Stimulated activated CD4-positive, alpha-beta T cell treated with anti-CD3 and anti-CD28 coated beads, Interleukin-15, amount 100 ng/mL, for 24 hours (primary cell): ENCODE data around the gene ANGEL2.
A peak's percentile ranks its signal among the peaks of the same experiment; 100 is the strongest.
"Not testable (repeated sequence)": the region's sequence is repeated elsewhere in the genome, so short reads cannot be mapped to it uniquely, and the experiment has no call there.

Source experiments
- DNase-seq: peaks from one replicate; pipeline ENCODE4 v3.0.0-alpha.2; 2020

The ANGEL2 gene

DNA sequence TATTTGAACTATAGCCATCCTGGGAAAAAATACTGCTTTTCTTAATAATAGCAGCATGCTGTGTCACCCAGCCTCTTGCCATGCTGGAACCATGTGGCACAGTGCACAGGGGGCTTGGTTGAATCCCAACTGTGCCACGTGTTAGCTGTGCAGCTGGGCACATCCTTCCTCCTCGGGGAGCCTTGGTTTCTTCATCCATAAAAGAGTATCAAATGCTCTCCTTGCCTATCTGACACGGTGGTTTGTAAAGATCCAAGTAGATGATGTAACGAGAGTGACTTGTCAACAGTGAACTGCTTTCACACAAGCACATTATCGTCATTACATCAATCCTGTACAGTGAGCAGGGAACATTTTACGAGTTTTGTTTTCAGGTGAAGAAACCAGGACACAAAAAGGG lies 41.0 kb downstream of the ANGEL2 start:
- DNase-seq, result no peak

DNA sequence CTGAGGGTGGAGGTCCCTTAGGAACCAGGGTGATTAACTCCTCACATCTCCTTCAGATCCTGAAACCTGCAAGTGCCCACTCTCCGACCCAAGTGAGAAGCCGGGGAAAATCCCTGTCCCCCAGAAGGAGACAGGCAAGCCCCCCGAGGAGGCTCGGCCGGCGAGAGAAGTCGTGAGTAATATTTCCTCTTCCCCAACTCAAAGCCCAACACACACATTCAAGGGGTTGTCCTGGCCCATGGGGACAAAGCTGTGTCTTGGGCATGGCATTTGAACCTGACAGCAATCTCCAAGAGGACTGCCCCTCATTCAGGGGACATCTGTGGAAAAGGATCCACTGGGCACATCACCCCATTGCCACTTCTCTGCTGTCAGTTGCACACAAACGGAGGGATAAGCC lies 41.8 kb downstream of the ANGEL2 start:
- DNase-seq, result no peak

GRCh38 chr1:212973426-212973825 lies 42.2 kb downstream of the ANGEL2 start:
- DNase-seq, result no peak

DNA sequence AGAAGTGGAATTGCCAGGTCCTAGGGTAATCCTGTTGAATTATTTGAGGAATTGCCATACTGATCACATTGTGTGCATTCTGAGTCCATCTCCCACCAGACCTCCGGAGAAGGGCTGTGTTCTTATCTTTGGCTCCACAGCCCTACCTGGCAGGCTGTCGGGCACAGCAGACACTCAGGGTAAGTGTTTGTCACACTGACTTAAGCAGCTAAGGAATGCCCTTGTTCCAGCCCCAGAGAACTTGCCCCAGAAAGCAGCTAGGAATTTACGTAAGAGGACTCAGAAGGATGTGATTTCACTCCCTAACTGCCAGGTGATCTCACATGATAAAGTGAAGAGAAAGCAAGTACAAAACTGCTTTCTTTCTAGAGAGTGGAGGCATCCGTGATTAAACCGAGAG lies 44.4 kb downstream of the ANGEL2 start:
- DNase-seq, result no peak

DNA sequence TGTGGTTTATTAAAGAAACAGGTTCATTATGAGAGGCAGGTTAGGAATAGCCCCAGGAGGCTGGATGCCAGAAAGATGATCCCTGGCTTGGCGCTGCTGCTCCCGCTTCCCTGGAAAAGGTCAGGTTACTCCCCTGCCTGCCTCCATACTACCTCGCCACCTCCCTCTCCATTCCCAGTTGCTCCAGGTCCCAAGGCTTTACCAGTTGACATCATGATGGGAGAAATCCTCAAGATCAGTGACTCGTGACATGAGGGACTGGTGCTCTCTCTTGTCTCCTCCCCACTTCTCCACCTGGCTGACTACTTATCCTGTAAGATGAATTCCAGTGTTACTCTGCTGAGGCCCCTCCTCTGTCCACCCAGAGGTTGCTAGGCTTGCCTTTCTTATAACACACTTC lies 45.6 kb downstream of the ANGEL2 start:
- no peak for DNase-seq

- DNase-seq, result no peak
Measured at GRCh38 chr1:212968368-212968863, 47.3 kb downstream of the ANGEL2 start.

DNA sequence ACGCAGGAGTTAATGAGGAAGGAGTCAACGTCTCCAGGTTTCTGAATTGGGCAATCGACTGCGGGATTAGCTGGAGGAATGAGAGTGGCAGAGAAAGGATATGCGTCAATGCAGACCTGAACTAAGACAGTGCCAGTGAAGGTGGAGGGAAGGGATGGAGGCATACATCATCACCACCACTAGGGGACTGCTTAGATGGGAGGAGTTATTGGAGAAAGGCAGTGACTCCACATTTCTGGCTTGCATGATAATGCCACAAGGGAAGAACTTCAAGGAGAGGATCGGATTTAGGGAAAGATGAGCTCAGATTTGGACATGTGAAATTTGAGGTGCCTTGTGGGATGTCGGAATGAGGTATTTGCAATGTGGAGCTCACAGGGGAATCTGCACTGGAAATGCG lies 47.9 kb downstream of the ANGEL2 start:
- DNase-seq, result peak; percentile 8

DNA sequence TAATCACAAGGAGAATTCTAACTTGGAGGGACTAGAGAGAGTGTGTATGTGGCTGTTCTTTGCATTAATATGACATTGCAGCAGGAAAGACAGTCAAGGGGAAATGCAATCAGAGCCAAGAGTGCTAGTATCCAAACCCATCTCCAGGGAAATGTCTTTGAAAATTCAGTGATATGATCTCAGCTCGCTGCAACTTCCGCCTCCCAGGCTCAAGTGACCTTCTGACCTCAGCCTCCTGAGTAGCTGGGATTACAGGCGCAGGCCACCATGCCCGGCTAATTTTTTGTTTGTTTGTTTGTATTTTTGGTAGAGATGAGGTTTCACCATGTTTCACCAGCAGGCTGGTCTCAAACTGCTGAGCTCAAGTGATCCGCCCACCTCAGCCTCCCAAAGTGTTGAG lies 49.1 kb downstream of the ANGEL2 start:
- DNase-seq, result no peak

DNA sequence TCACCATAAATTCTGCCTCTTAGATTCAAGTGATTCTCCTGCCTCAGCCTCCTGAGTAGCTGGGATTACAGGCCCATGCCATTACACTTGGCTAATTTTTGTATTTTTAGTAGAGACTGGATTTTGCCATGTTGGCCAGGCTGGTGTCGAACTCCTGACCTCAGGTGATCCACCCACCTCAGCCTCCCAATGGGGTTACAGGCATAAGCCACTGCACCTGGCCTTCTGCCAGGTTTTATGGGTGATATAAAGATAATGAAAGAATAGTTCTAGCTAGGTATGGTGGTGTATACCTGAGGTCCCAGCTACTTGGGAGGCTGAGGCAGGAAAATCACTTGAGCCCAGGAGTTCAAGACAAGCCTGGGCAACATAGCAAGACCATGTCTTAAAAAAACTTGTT lies 50.7 kb downstream of the ANGEL2 start:
- DNase-seq, result not testable (repeated sequence)

DNA sequence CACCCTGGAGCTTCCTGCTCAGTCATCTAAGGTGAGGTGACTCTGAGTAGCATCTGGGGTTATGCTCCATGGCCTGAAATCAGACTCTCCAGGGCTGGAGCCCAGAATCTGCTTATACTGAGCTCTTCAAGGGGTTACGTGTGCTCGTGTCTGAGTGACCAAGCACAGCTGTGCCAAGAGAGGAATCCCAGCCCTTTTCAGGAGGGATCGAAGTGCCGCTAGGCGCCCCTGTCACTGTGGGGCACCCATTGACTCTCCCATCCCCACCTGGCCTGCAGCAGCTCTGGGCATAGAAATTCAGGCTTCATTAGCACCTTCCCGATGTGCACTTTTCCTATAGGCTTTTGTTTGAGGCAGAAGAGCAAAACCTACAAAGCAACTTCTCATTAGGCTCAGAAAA lies 51.6 kb downstream of the ANGEL2 start:
- DNase-seq, result no peak

GRCh38 chr1:212962509-212962908 lies 53.2 kb downstream of the ANGEL2 start:
- DNase-seq, result no peak

GRCh38 chr1:212960932-212961331 lies 54.7 kb downstream of the ANGEL2 start:
- no peak for DNase-seq

DNA sequence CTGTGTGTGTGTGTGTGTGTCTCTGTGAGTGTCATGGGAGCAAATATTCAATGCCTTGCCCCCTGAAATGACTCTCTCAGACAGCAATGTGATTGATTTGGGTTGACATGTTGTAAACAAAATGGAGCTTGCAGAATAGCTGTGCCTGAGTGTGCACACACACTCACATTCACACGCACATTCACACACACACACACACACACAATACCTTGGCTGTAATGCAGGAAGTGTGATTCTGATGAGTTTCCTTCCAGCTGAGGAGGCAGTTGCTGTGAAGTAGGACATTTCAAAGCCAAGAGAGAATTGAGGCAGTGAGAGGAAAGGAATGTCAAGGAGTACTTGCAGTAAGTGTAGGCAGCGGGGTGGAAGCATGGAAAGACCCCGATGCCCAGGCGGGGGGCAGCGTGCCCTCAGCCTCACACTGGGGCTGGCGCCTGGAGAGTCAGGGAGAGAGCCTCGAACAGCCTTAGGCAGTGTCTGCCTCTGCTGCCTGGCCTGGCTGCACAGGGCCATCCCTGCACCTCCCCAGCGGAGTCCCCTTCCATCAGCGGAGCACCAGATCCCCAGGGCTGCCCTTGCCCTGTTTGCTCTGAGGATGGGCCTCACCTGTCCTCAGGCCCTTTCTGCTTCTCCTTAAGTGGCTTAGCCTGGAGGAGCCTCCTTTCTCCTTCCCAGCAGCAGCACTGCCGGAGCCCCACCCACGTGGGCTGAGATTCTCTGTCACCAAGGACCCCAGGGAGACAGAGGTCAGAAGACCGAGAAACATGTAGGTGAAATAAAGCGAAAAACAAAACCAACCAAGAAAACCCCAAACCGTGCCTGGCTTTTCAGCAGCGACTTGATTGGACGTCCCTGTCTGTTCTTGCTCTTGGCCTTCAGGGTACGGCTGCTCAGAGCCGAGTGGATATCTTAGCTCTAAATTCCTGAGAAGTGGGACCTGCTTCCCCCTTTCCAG lies 56.1 kb downstream of the ANGEL2 start:
- DNase-seq, result no peak

- DNase-seq, result no peak
Measured at GRCh38 chr1:212958175-212958574, 57.5 kb downstream of the ANGEL2 start.

GRCh38 chr1:212957546-212957945 lies 58.1 kb downstream of the ANGEL2 start:
- no peak for DNase-seq

- no peak for DNase-seq
Measured at GRCh38 chr1:212955961-212956620, 59.6 kb downstream of the ANGEL2 start.

DNA sequence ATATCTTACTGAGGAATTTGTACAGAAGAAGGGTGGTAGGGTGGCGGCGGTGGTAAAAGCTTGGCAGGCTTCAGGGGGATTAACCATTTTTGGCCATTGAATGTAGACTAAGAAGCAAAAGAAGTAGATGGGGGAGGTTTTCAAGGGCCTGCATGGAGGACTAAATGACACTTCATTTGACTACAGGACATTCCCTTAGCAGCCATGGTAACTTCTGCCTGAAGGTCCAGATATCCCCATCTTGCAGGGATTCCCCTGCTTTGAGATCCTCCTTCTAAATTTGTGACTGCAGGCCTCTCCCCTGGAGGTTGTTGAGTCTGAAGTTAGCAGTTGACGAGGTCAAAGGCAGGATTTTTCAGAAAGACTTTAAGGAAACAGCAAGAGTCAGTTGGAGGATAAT lies 60.6 kb downstream of the ANGEL2 start:
- no peak for DNase-seq

DNA sequence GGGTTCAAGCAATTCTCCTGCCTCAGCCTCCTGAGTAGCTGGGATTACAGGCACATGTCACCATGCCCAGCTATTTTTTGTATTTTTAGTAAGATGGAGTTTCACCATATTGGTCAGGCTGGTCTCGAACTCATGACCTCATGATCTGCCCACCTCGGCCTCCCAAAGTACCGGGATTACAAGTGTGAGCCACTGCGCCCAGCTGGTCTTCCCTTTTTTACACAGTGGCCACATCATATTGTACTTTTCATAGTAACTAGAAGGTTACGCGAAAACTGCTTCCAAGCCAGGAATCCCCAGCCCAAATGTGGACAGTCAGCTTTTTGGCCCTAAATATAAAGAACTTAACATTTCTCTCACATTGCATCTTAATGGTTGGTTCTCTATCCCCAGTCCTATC lies 61.2 kb downstream of the ANGEL2 start:
- no peak for DNase-seq

- DNase-seq, result no peak
Measured at GRCh38 chr1:212953321-212953720, 62.3 kb downstream of the ANGEL2 start.

- no peak for DNase-seq
Measured at GRCh38 chr1:212952641-212952976, 63.1 kb downstream of the ANGEL2 start.

DNA sequence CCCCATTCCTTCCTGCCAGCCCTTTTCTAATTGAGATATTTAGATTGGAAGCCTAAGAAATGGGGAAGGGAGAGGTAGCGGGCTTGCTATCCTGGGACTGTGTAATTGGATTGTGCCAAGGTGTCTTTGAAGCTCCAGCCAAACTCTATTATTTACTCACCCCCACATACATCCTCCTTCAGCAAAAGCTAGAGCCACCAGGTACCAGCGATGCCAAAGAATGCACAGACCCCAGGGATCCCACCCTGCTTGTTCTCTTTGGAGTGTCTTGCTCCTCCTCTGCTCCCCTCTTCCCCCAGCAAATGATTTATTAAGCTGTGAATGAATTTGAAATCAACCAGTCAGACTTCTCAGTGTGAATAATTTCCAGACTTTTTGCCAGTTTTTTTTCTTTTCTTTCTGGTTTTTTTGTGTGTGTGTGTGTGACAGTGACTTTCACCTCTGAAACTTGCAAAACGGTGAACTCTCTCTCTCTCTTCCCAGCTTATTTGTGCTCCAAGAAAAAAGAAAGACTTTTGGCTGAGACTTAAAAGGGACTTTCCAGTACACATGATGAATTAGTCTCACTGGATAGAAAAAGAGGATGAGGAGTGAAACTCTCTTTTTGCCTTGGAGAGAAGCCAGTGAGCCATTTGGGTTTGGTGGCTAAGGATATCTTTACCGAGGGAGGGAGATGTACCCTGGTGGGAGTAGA lies 63.6 kb downstream of the ANGEL2 start:
- no peak for DNase-seq

DNA sequence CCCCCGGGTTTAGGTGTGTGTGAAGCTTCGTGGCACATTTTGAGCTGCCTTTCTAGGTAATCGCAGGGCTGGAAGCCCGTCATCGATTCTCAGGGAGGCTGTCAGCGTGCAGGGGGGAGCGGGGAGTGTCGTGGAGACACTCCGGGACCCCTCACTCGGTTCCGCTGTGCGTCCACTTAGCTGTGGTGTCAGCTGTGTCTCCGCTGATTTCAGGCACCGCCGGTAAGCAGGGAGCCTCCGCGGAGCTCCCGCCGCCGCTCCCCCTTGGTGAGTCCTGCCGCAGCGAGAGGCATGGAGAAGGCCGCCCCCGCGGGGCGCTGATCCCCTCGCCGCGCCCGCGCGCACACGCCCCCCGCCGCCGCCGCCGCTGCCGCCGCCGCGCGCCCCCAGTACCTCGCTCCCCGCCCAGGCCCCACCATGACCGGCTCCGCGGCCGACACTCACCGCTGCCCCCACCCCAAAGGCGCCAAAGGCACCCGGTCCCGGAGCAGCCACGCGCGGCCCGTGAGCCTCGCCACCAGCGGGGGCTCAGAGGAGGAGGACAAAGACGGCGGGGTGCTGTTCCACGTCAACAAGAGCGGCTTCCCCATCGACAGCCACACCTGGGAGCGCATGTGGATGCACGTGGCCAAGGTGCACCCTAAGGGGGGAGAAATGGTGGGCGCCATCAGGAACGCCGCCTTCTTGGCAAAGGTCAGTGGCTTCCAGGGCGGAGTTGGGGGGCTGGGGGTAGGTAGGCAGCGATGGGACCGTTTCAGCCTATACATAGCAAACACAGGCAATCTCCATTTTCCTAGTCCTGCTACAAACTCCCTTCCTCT lies 64.3 kb downstream of the ANGEL2 start:
- DNase-seq, result peak; percentile 8
